OCI-LY7 (cell line): ENCODE measurements around the gene TBC1D23.

Experiments used
- CTCF ChIP-seq: fragments of 200-600 bp; sonication (generic); conservative IDR thresholded peaks from 2 replicates; pipeline ENCODE4 v1.5.1; 2014; ENCODE audit warnings: mild to moderate bottlenecking, antibody characterized with exemption, low read length, moderate library complexity, mixed read lengths
- EZH2phosphoT487 ChIP-seq: fragments of 200-600 bp; sonication (generic); IDR thresholded peaks from 2 replicates; pipeline ENCODE4 v1.6.1; 2018; ENCODE audit warnings: low read depth, borderline replicate concordance, mild to moderate bottlenecking, mixed run types, antibody characterized with exemption, low read length, moderate library complexity, mixed read lengths

GRCh38 chr3:100269001-100269400 is 8.2 kb downstream of the TBC1D23 start:
- no peak for TF ChIP-seq CTCF
- TF ChIP-seq EZH2phosphoT487, result no peak
